CD8-positive, alpha-beta memory T cell (primary cell): Measurements from ENCODE around the gene DNMT1. TPM values are rescaled to one million over a fixed set of nuclear protein-coding genes. Genes with fewer than 3 reads are reported as not detected.
A peak's percentile ranks its signal among the peaks of the same experiment; 100 is the strongest.

Experiments
- CTCF ChIA-PET: fragments of 350-600 bp; sonication (Branson Sonifier 250); formaldehyde crosslinking; loops from one replicate; lab custom pipeline; 2021; ENCODE audit warnings: antibody characterized with exemption; lab: Charles Lee
- POLR2A ChIA-PET: fragments of 350-600 bp; sonication (Branson Sonifier 250); formaldehyde crosslinking; loops from one replicate; lab custom pipeline; 2021; ENCODE audit warnings: antibody characterized with exemption; lab: Charles Lee
- DNase-seq, 5 donors: peaks; one replicate each; pipeline versions ENCODE4 v3.0.0 to v3.0.0-alpha.2; 2020 to 2022; ENCODE audit warnings: mixed read lengths in 1 of 5
- H3K27ac ChIP-seq: one replicate; pipeline ENCODE4 v1.7.0; 2013; ENCODE audit warnings: low read depth, mild to moderate bottlenecking, low read length, moderate library complexity
- H3K27me3 ChIP-seq: 2 replicates; pipeline ENCODE4 v1.7.0; 2013; ENCODE audit warnings: low read length, mild to moderate bottlenecking; ENCODE audit not compliant: insufficient read depth, poor library complexity, severe bottlenecking
- H3K36me3 ChIP-seq: 2 replicates; pipeline ENCODE4 v1.7.0; 2013; ENCODE audit warnings: mild to moderate bottlenecking, low read length, moderate library complexity; ENCODE audit not compliant: insufficient read depth
- H3K4me1 ChIP-seq: 2 replicates; pipeline ENCODE4 v1.7.0; 2013; ENCODE audit warnings: mild to moderate bottlenecking, low read length, moderate library complexity; ENCODE audit not compliant: insufficient read depth
- H3K4me3 ChIP-seq: 2 replicates; pipeline ENCODE4 v1.7.0; 2013; ENCODE audit warnings: mild to moderate bottlenecking, low read length
- H3K9me3 ChIP-seq: 2 replicates; pipeline ENCODE4 v1.7.0; 2013; ENCODE audit warnings: mild to moderate bottlenecking, low read length
- H3K27ac Mint-ChIP-seq, 8 donors: one replicate each; pipeline ENCODE4 v1.8.0; 2020 to 2021; ENCODE audit warnings: mixed read lengths in 8 of 8, mild to moderate bottlenecking in 6 of 8, inconsistent platforms in 3 of 8, moderate library complexity in 3 of 8
- H3K27me3 Mint-ChIP-seq, 2 donors: one replicate each; pipeline ENCODE4 v1.8.0; 2020 to 2021; ENCODE audit warnings: mixed read lengths in 2 of 2, mild to moderate bottlenecking in 1 of 2, moderate library complexity in 1 of 2
- H3K36me3 Mint-ChIP-seq, 3 donors: one replicate each; pipeline ENCODE4 v1.8.0; 2020 to 2021; ENCODE audit warnings: mixed read lengths in 3 of 3, inconsistent platforms in 1 of 3, mild to moderate bottlenecking in 1 of 3
- H3K4me1 Mint-ChIP-seq, 3 donors: one replicate each; pipeline ENCODE4 v1.8.0; 2020 to 2021; ENCODE audit warnings: mixed read lengths in 3 of 3, inconsistent platforms in 1 of 3, mild to moderate bottlenecking in 1 of 3
- H3K4me3 Mint-ChIP-seq, 7 donors: one replicate each; pipeline ENCODE4 v1.8.0; 2020 to 2021; ENCODE audit warnings: mixed read lengths in 7 of 7, mild to moderate bottlenecking in 6 of 7, moderate library complexity in 4 of 7, inconsistent platforms in 2 of 7
- H3K9me3 Mint-ChIP-seq, 5 donors: one replicate each; pipeline ENCODE4 v1.8.0; 2020 to 2022; ENCODE audit warnings: mixed read lengths in 5 of 5, mild to moderate bottlenecking in 3 of 5, moderate library complexity in 2 of 5, inconsistent platforms in 1 of 5
- polyA plus RNA-seq: library from polyadenylated mRNA; unstranded; fragments of 300-500 nt; fragmentation: Illumina TruSeq; gene quantifications from one replicate; pipeline ENCODE4 v1.2.3, GENCODE V29; 2021
- total RNA-seq, 2 experiments: library from RNA; stranded (reverse); gene quantifications; one replicate each; pipeline ENCODE4 v1.2.3, GENCODE V29; 2021

DNMT1 gene
- total and polyA plus RNA-seq, 3 experiments from 2014 or later, result 142 to 325 (median 307) TPM

DNA sequence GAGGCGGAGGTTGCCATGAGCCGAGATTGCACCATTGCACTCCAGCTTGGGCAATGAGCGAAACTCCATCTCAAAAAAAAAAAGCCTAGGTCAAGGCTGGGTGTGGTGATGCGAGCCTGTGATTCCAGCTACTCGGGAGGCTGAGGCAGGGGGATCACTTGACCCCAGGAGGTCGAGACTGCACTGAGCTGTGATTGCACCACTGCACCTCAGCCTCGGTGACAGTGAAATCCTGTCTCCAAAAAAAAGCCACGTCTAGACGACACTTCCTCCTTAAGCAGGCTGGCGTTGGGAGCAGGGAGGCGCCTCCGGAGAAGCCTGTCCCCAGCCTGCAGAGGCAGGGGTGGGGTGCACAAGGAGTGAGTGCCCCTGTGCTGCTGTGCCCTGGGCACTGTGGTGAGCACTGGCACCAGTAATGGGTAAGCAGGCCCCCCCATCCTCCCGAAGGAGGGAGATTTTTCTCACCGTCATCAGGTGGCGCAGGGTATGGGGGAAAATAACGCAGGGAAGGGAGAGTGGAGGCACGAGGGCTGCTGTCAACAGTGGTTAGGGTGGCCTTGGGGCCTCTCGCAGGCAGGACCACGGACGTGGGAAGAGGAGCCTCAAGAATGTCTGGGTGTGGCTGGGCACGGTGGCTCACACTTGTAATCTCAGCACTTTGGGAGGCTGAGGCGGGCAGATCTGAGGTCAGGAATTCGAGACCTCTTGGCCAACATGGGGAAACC is 82.6 kb downstream of the DNMT1 start:
- H3K36me3 Mint-ChIP-seq, result peaks cover 3 to 78% (median 3%) of the 10 kb centered on the region in 3 donors
- peak; percentile 29 to 79 (median 69) for DNase-seq
- H3K4me1 ChIP-seq, result peaks cover 56% of the 10 kb centered on the region
- peaks cover 54% of the 10 kb centered on the region for H3K36me3 ChIP-seq
- H3K9me3 ChIP-seq, result no peaks in the 10 kb centered on the region
- H3K27ac ChIP-seq, result peak overlapping the region; percentile 77
- ChIA-PET POLR2A (interaction anchor here (0.6 to 1.6 kb wide), 5 partner anchors 10 to 182 kb away, joined by 3 to 8 read pairs (median 4); partner anchors contain the start of gene MRPL4), CTCF (interaction anchor here (0.6 to 14.2 kb wide), 10 partner anchors 8 to 204 kb away, joined by 3 to 194 read pairs (median 3); partner anchors contain the start of gene ANGPTL6)
- no peaks in the 10 kb centered on the region for H3K9me3 Mint-ChIP-seq
- H3K27me3 Mint-ChIP-seq, result peaks cover 0 to 5% of the 10 kb centered on the region in 2 donors
- H3K4me1 Mint-ChIP-seq, result peaks cover 35 to 82% (median 37%) of the 10 kb centered on the region in 3 donors
- no peak overlapping the region for H3K4me3 ChIP-seq
- peak overlapping the region; percentile 90 to 99 (median 98) for H3K27ac Mint-ChIP-seq
- no peaks in the 10 kb centered on the region for H3K27me3 ChIP-seq
- peak overlapping the region; percentile 68 to 93 (median 86) for H3K4me3 Mint-ChIP-seq

DNA sequence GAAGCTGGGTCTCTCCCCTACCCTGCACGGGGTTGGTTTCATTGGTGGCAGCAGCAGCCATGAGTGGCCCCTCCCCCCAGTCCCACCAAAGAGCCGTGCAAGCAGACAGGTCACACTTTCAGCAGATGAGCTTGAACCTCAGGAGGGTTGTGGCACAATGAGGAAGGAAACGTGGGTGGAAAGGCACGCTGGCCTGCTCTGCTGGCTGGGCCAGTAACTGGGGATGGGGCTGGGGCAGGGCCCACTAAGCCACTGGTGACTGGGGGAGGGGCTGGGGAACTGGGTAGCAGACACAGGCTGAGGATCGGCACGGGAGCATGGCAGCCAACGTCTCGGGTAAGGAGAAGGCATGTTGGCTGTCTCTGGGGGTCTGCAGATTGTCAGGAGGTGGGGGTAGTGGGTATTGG is 83.3 kb downstream of the DNMT1 start, which contains the start of gene P2RY11:
Gene P2RY11, plus strand, starts transcription at position 289 of the 407 bp plus-strand sequence. Its CDS starts 29 bp downstream, at position 318.
- POLR2A ChIA-PET, result interaction anchor here (0.9 to 1.6 kb wide), 4 partner anchors 15 to 305 kb away, joined by 3 to 8 read pairs (median 3); partner anchors contain the start of gene MRPL4
- H3K4me1 ChIP-seq, result peaks cover 55% of the 10 kb centered on the region
- H3K27ac Mint-ChIP-seq, result peak within 1 kb of the TSS; percentile 90 to 99 (median 98)

DNA sequence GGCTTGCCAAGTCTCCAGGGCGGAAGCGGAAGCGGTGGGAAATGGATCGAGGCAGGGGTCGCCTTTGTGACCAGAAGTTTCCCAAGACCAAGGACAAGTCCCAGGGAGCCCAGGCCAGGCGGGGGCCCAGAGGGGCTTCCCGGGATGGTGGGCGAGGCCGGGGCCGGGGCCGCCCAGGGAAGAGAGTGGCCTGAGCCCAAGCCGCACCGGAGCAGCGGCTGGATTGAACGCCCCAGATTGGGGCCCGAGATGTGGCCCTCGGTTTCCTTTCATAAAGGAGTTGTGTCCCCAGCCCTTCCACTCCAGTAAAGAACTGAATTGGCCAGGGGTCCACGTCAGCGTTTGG is 83.8 kb downstream of the DNMT1 start:
- no peaks in the 10 kb centered on the region for H3K27me3 ChIP-seq
- H3K27ac ChIP-seq, result peak overlapping the region; percentile 77
- peaks cover 44% of the 10 kb centered on the region for H3K36me3 ChIP-seq
- no peaks in the 10 kb centered on the region for H3K9me3 ChIP-seq
- Mint-ChIP-seq H3K4me3 (peak overlapping the region; percentile 57 to 93 (median 86)), H3K9me3 (no peaks in the 10 kb centered on the region), H3K4me1 (peaks cover 42 to 83% (median 43%) of the 10 kb centered on the region in 3 donors), H3K36me3 (peaks cover 3 to 73% (median 6%) of the 10 kb centered on the region in 3 donors), H3K27ac (peak overlapping the region; percentile 90 to 99 (median 98)), H3K27me3 (peaks cover 0 to 5% of the 10 kb centered on the region in 2 donors)
- CTCF ChIA-PET, result interaction anchor here (1.0 to 14.2 kb wide), 2 partner anchors 11 to 147 kb away, joined by 3 to 194 read pairs; partner anchors contain the start of gene ANGPTL6
- DNase-seq, result no peak
- H3K4me1 ChIP-seq, result peaks cover 53% of the 10 kb centered on the region
- POLR2A ChIA-PET, result interaction anchor here (1.0 kb wide), 1 partner anchor 305 kb away, joined by 3 read pairs; no protein-coding TSS in a partner anchor
- no peak overlapping the region for H3K4me3 ChIP-seq

More for the DNA sequence above, 83.3 kb downstream of the DNMT1 start, which contains the start of gene P2RY11:
- Mint-ChIP-seq H3K4me1 (peaks cover 41 to 84% (median 42%) of the 10 kb centered on the region in 3 donors), H3K36me3 (peaks cover 3 to 76% (median 6%) of the 10 kb centered on the region in 3 donors), H3K9me3 (no peaks in the 10 kb centered on the region), H3K27me3 (peaks cover 0 to 5% of the 10 kb centered on the region in 2 donors), H3K4me3 (peak within 1 kb of the TSS; percentile 68 to 93 (median 86))
- CTCF ChIA-PET, result interaction anchor here (0.8 to 14.2 kb wide), 6 partner anchors 9 to 147 kb away, joined by 3 to 194 read pairs (median 6); partner anchors contain the start of gene ANGPTL6
- H3K27ac ChIP-seq, result peak within 1 kb of the TSS; percentile 77
- no peaks in the 10 kb centered on the region for H3K9me3 ChIP-seq
- H3K27me3 ChIP-seq, result no peaks in the 10 kb centered on the region
- H3K4me3 ChIP-seq, result no peak within 1 kb of the TSS
- peaks cover 48% of the 10 kb centered on the region for H3K36me3 ChIP-seq
- DNase-seq, result peak in 3 of 5 donors; percentile 31 to 83 (median 52)

DNA sequence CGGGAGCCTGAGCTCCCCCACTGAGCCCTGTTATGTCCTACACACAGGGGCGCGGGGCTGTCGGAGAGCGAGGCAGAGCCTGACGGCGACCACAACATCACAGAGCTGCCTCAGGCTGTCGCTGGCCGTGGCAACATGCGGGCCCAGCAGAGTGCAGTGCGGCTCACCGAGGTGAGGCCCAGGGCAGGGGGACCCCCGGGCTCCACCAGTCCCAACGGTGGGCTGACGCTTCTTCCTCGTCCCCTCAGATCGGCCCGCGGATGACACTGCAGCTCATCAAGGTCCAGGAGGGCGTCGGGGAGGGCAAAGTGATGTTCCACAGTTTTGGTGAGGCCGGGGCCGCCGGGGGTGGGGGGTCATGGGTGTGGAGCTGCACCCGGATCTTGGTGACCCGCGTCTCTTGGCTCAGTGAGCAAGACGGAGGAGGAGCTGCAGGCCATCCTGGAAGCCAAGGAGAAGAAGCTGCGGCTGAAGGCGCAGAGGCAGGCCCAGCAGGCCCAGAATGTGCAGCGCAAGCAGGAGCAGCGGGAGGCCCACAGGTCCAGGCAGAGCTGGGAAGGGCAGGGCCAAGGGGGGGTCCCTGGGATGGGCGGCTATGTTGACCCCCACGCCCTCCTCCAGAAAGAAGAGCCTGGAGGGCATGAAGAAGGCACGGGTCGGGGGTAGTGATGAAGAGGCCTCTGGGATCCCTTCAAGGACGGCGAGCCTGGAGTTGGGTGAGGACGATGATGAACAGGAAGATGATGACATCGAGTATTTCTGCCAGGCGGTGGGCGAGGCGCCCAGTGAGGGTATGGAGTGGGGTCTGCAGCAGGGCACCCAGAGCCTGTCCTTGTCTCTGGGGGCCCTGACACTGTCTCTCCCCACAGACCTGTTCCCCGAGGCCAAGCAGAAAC is 84.4 kb downstream of the DNMT1 start:
- H3K4me1 ChIP-seq, result peaks cover 60% of the 10 kb centered on the region
- H3K4me1 Mint-ChIP-seq, result peaks cover 48 to 85% (median 50%) of the 10 kb centered on the region in 3 donors
- ChIA-PET POLR2A (no interaction called here), CTCF (interaction anchor here (1.1 to 14.2 kb wide), 3 partner anchors 8 to 32 kb away, joined by 6 to 194 read pairs (median 11); partner anchors contain the start of gene ANGPTL6)
- DNase-seq, result peak in 1 of 5 donors; percentile 52
- no peaks in the 10 kb centered on the region for H3K9me3 Mint-ChIP-seq
- H3K4me3 Mint-ChIP-seq, result peak overlapping the region; percentile 57 to 80 (median 68)
- H3K27ac ChIP-seq, result no peak overlapping the region
- H3K27me3 ChIP-seq, result no peaks in the 10 kb centered on the region
- H3K27ac Mint-ChIP-seq, result peak overlapping the region; percentile 75 to 98 (median 94)
- no peak overlapping the region for H3K4me3 ChIP-seq
- peaks cover 37% of the 10 kb centered on the region for H3K36me3 ChIP-seq
- H3K36me3 Mint-ChIP-seq, result peaks cover 3 to 67% (median 6%) of the 10 kb centered on the region in 3 donors
- peaks cover 0 to 5% of the 10 kb centered on the region in 2 donors for H3K27me3 Mint-ChIP-seq
- H3K9me3 ChIP-seq, result no peaks in the 10 kb centered on the region

- peaks cover 3 to 59% (median 6%) of the 10 kb centered on the region in 3 donors for H3K36me3 Mint-ChIP-seq
- no peaks in the 10 kb centered on the region for H3K9me3 Mint-ChIP-seq
- H3K27ac Mint-ChIP-seq, result peak overlapping the region in 7 of 8 donors; percentile 17 to 81 (median 75)
- Histone ChIP-seq H3K36me3 (peaks cover 35% of the 10 kb centered on the region), H3K27ac (no peak overlapping the region), H3K9me3 (no peaks in the 10 kb centered on the region), H3K4me1 (peaks cover 68% of the 10 kb centered on the region), H3K4me3 (no peak overlapping the region), H3K27me3 (no peaks in the 10 kb centered on the region)
- CTCF ChIA-PET, result interaction anchor here (0.8 to 14.2 kb wide), 4 partner anchors 9 to 833 kb away, joined by 3 to 194 read pairs (median 8); partner anchors contain the start of gene ANGPTL6
- H3K4me1 Mint-ChIP-seq, result peaks cover 55 to 87% (median 58%) of the 10 kb centered on the region in 3 donors
- peak in 1 of 5 donors; percentile 45 for DNase-seq
- POLR2A ChIA-PET, result no interaction called here
- peak overlapping the region in 3 of 7 donors; percentile 6 to 38 (median 37) for H3K4me3 Mint-ChIP-seq
- H3K27me3 Mint-ChIP-seq, result peaks cover 0 to 5% of the 10 kb centered on the region in 2 donors
These were observed 85.2 kb downstream of the DNMT1 start for GRCh38 chr19:10109528-10109927.

GRCh38 chr19:10107817-10108367 is 86.9 kb downstream of the DNMT1 start:
- Mint-ChIP-seq H3K36me3 (peaks cover 3 to 50% (median 6%) of the 10 kb centered on the region in 3 donors), H3K9me3 (no peaks in the 10 kb centered on the region), H3K4me3 (peak overlapping the region; percentile 36 to 91 (median 82)), H3K27me3 (peaks cover 0 to 5% of the 10 kb centered on the region in 2 donors), H3K4me1 (peaks cover 54 to 84% (median 64%) of the 10 kb centered on the region in 3 donors), H3K27ac (peak overlapping the region; percentile 74 to 98 (median 96))
- H3K36me3 ChIP-seq, result peaks cover 35% of the 10 kb centered on the region
- H3K4me3 ChIP-seq, result no peak overlapping the region
- H3K9me3 ChIP-seq, result no peaks in the 10 kb centered on the region
- H3K27ac ChIP-seq, result peak overlapping the region; percentile 91
- peaks cover 69% of the 10 kb centered on the region for H3K4me1 ChIP-seq
- POLR2A ChIA-PET, result interaction anchor here (0.9 to 4.4 kb wide), 4 partner anchors 9 to 13 kb away, joined by 3 to 36 read pairs (median 8); no protein-coding TSS in a partner anchor
- CTCF ChIA-PET, result interaction anchor here (0.6 to 14.2 kb wide), 7 partner anchors 8 to 142 kb away, joined by 3 to 194 read pairs (median 4); partner anchors contain the start of gene ANGPTL6
- no peak for DNase-seq
- H3K27me3 ChIP-seq, result no peaks in the 10 kb centered on the region
